GM12878 (cell line): ENCODE data around the gene TMEM132D. TPM values are rescaled to one million over a fixed set of nuclear protein-coding genes. Genes with fewer than 3 reads are reported as not detected.

ENCODE experiments used
- ATAC-seq: fragments of 200-7000 bp; cut with Tn5 transposase; 3 replicates; pipeline ENCODE4 v1.9.1; 2020; ENCODE audit warnings: mild to moderate bottlenecking, moderate library complexity
- BruUV-seq: library from RNA; stranded (reverse); fragments of 400-500 nt; replicated peaks from 2 replicates; lab custom pipeline; 2021; lab: Mats Ljungman, UMichigan
- CTCF ChIA-PET: fragments of 300-600 bp; sonication (Branson Sonifier 250); formaldehyde crosslinking; extraction: SDS; loops from one replicate; lab custom pipeline; 2021; ENCODE audit warnings: inconsistent platforms; lab: Yijun Ruan, JAX
- POLR2A ChIA-PET: fragments of 350-600 bp; formaldehyde crosslinking; extraction: SDS; loops from one replicate; lab custom pipeline; 2021; ENCODE audit warnings: inconsistent platforms; lab: Charles Lee
- RAD21 ChIA-PET: fragments of 300-600 bp; sonication (Branson Sonifier 250); formaldehyde crosslinking; loops from one replicate; lab custom pipeline; 2023; ENCODE audit warnings: antibody characterized with exemption; ENCODE audit not compliant: unreplicated experiment; lab: Charles Lee
- SMC1A ChIA-PET: fragments of 300-600 bp; sonication (Branson Sonifier 250); formaldehyde crosslinking; loops from one replicate; lab custom pipeline; 2023; ENCODE audit not compliant: unreplicated experiment, uncharacterized antibody; lab: Charles Lee
- DNase-seq: peaks from one replicate; pipeline ENCODE4 v3.0.0-alpha.2; 2011; ENCODE audit warnings: low read depth, low spot score
- FAIRE-seq: peaks from 3 replicates; lab custom pipeline; 2011; peaks lifted over from hg19 to GRCh38; lab: Jason Lieb, UNC
- H2AFZ ChIP-seq: 2 replicates; pipeline ENCODE4 v1.6.0; 2011; ENCODE audit warnings: low read depth, low read length, control low read depth; ENCODE audit not compliant: control insufficient read depth
- H3K27ac ChIP-seq: 2 replicates; pipeline ENCODE4 v1.5.1; 2011; ENCODE audit warnings: control low read depth; ENCODE audit not compliant: control insufficient read depth, insufficient read depth
- H3K27me3 ChIP-seq, 2 experiments: replicated peaks in 1 of 2; 2 replicates each; pipeline versions ENCODE4 v1.6.0 to v1.6.1; 2011; ENCODE audit warnings: low read length in 1 of 2; ENCODE audit not compliant: control insufficient read depth in 2 of 2, insufficient read depth in 2 of 2
- H3K36me3 ChIP-seq, 2 experiments: 2 replicates each; pipeline ENCODE4 v1.5.1; 2011; ENCODE audit warnings: low read length in 1 of 2; ENCODE audit not compliant: control insufficient read depth in 2 of 2, insufficient read depth in 2 of 2
- H3K4me1 ChIP-seq: 2 replicates; pipeline ENCODE4 v1.6.1; 2011; ENCODE audit warnings: mild to moderate bottlenecking, low read length, moderate library complexity, mixed read lengths; ENCODE audit not compliant: control insufficient read depth, insufficient read depth
- H3K4me2 ChIP-seq: 2 replicates; pipeline ENCODE4 v1.6.0; 2011; ENCODE audit warnings: control low read depth; ENCODE audit not compliant: control insufficient read depth, insufficient read depth
- H3K4me3 ChIP-seq: fragments of 200-600 bp; sonication (generic); 2 replicates; pipeline ENCODE4 v1.5.1; 2016
- H3K79me2 ChIP-seq: 2 replicates; pipeline ENCODE4 v1.6.0; 2011; ENCODE audit warnings: low read length; ENCODE audit not compliant: control insufficient read depth, insufficient read depth
- H3K9ac ChIP-seq: 2 replicates; pipeline ENCODE4 v1.8.0; 2011; ENCODE audit warnings: low read length, control low read depth, mixed read lengths; ENCODE audit not compliant: control insufficient read depth, insufficient read depth
- H3K9me3 ChIP-seq: replicated peaks from 3 replicates; pipeline ENCODE4 v1.5.1; 2011; ENCODE audit warnings: mild to moderate bottlenecking, low read length; ENCODE audit not compliant: control insufficient read depth, insufficient read depth
- H4K20me1 ChIP-seq: 2 replicates; pipeline ENCODE4 v1.6.0; 2011; ENCODE audit not compliant: control insufficient read depth, insufficient read depth
- CEBPZ ChIP-seq: fragments of 150-350 bp; IDR thresholded peaks from 2 replicates; pipeline ENCODE4 v1.6.1; 2016; ENCODE audit warnings: low read depth, low read length
- ESRRA ChIP-seq: IDR thresholded peaks from 2 replicates; pipeline ENCODE4 v1.6.1; 2012; ENCODE audit warnings: mild to moderate bottlenecking, low read length, improper control_type of control experiment
- ETV6 ChIP-seq, 2 experiments: fragments of 450-650 bp in 1 of 2; IDR thresholded peaks in 1 of 2; conservative IDR thresholded peaks in 1 of 2; 2 replicates each; pipeline ENCODE4 v1.6.1; 2014; ENCODE audit warnings: antibody characterized with exemption in 1 of 2, borderline replicate concordance in 1 of 2, low read depth in 1 of 2, mild to moderate bottlenecking in 1 of 2, moderate library complexity in 1 of 2
- FOXM1 ChIP-seq: IDR thresholded peaks from 2 replicates; pipeline ENCODE4 v1.6.1; 2012; ENCODE audit warnings: low read depth, mild to moderate bottlenecking, inconsistent platforms, low read length, moderate library complexity
- HDAC6 ChIP-seq: fragments of 200-600 bp; sonication (generic); IDR thresholded peaks from one replicate; pipeline ENCODE4 v1.8.0; 2017; ENCODE audit warnings: antibody characterized with exemption; ENCODE audit not compliant: unreplicated experiment
- KLF5 ChIP-seq: fragments of 450-650 bp; IDR thresholded peaks from 2 replicates; pipeline ENCODE4 v1.6.1; 2014; ENCODE audit warnings: mild to moderate bottlenecking; ENCODE audit not compliant: partially characterized antibody
- MEF2B ChIP-seq: fragments of 450-650 bp; IDR thresholded peaks from 2 replicates; pipeline ENCODE4 v1.6.1; 2018; ENCODE audit warnings: mild to moderate bottlenecking, moderate library complexity; ENCODE audit not compliant: partially characterized antibody, poor library complexity, severe bottlenecking
- NFYA ChIP-seq: IDR thresholded peaks from 2 replicates; pipeline ENCODE4 v1.6.1; 2011; ENCODE audit warnings: low read depth, mild to moderate bottlenecking, low read length, improper control_type of control experiment, borderline replicate concordance
- NR2C1 ChIP-seq: fragments of 450-650 bp; IDR thresholded peaks from 2 replicates; pipeline ENCODE4 v1.6.1; 2017; ENCODE audit warnings: antibody characterized with exemption, mild to moderate bottlenecking, moderate library complexity
- NR2F1 ChIP-seq: fragments of 450-650 bp; conservative IDR thresholded peaks from 2 replicates; pipeline ENCODE4 v1.6.1; 2017; ENCODE audit warnings: mild to moderate bottlenecking
- PRDM15 ChIP-seq: fragments of 450-650 bp; formaldehyde crosslinking; IDR thresholded peaks from 2 replicates; pipeline ENCODE4 v1.4.0; 2020; ENCODE audit warnings: mild to moderate bottlenecking, moderate library complexity
- RAD51 ChIP-seq: fragments of 450-650 bp; IDR thresholded peaks from 2 replicates; pipeline ENCODE4 v1.6.1; 2016; ENCODE audit warnings: moderate library complexity, mild to moderate bottlenecking, inconsistent platforms
- RBBP5 ChIP-seq: fragments of 200-600 bp; sonication (generic); conservative IDR thresholded peaks from 2 replicates; pipeline ENCODE4 v1.6.1; 2016
- ZBTB11 ChIP-seq: fragments of 450-650 bp; formaldehyde crosslinking; IDR thresholded peaks from 2 replicates; pipeline ENCODE4 v1.5.0; 2022; ENCODE audit warnings: mild to moderate bottlenecking, missing genetic modification characterization
- ZSCAN29 ChIP-seq: fragments of 450-650 bp; IDR thresholded peaks from 2 replicates; pipeline ENCODE4 v1.6.1; 2017; ENCODE audit warnings: mild to moderate bottlenecking, moderate library complexity
- WGBS: methylation state at CpG from one replicate; pipeline ENCODE4 v1.1.6; 2016; ENCODE audit warnings: low lambda C conversion rate; ENCODE audit not compliant: insufficient replicate concordance, insufficient coverage; ENCODE audit errors: missing lambda C conversion rate; 5-methylcytosine and 5-hydroxymethylcytosine counted together
- in situ Hi-C: fragments of 300-500 bp; cut with MboI; formaldehyde crosslinking; loops from 9 replicates; pipeline ENCODE4 v1.14.3; 2018; ENCODE audit warnings: mixed read lengths
- intact Hi-C: fragments of 100-400 bp; cut with micrococcal nuclease; formaldehyde crosslinking; loops from one replicate; pipeline ENCODE4 v1.14.2; 2022; ENCODE audit not compliant: unreplicated experiment
- polyA plus RNA-seq, 11 experiments: library from polyadenylated mRNA; depleted of rRNA in 4 of 11; unstranded in 6 of 11; stranded (reverse) in 5 of 11; fragments of >200 nt; fragmentation: Nextera tagmentation in 4 of 11; fragmentation: Illumina TruSeq in 1 of 11; extraction: Ambion mirVana in 4 of 11; extraction: Trizol in 1 of 11; gene quantifications; 1 replicate in 1 of 11; 2 replicates in 10 of 11; pipeline versions ENCODE4 v1.2.1 to v1.2.3, GENCODE V29; 2011 to 2016; ENCODE audit warnings: inconsistent platforms in 2 of 11, missing spikeins in 2 of 11, low read depth in 1 of 11
- total RNA-seq, 4 experiments: library from RNA; depleted of rRNA in 3 of 4; stranded (reverse); fragments of >200 nt in 3 of 4; fragmentation: Illumina TruSeq in 1 of 4; extraction: Trizol in 1 of 4; gene quantifications; 2 replicates each; pipeline versions ENCODE4 v1.2.1 to v1.2.3, GENCODE V29; 2013 to 2021

The TMEM132D gene
- total and polyA plus RNA-seq, 10 of the 15 experiments (the other 5 are each of a cell fraction or from before 2014, with no cell fraction given): under 0.01 to 0.12 (median 0.02) TPM; not detected in 3

GRCh38 chr12:129660946-129661345, 242.9 kb downstream of the TMEM132D start:
- Histone ChIP-seq H3K27me3 (no peaks in the 10 kb centered on the region), H3K9ac (no peak overlapping the region), H3K36me3 (no peaks in the 10 kb centered on the region), H3K27ac (no peak overlapping the region), H3K4me1 (no peaks in the 10 kb centered on the region), H3K4me2 (no peak overlapping the region), H3K79me2 (no peaks in the 10 kb centered on the region), H3K4me3 (no peak overlapping the region), H3K9me3 (no peaks in the 10 kb centered on the region), H2AFZ (no peak overlapping the region), H4K20me1 (no peaks in the 10 kb centered on the region)
- 28% methylated on average over 7 of the region's 7 CpGs for WGBS
- RAD21 ChIA-PET: interaction anchor here (0.5 kb wide), 1 partner anchor 22 kb away, joined by 3 read pairs; no protein-coding TSS in a partner anchor
- in situ Hi-C loops (no loop called here), intact Hi-C loops (no loop called here)
- SMC1A ChIA-PET: no interaction called here
- POLR2A ChIA-PET: no interaction called here
- CTCF ChIA-PET: no interaction called here
- no peak for FAIRE-seq
- no peak for DNase-seq
- ATAC-seq: no peak
- no TSS peak for BruUV-seq
- TF ChIP-seq RAD51 (no peak), NR2F1 (no peak), ZSCAN29 (no peak), ESRRA (no peak), ETV6 (conservative IDR thresholded peaks at IDR 0.05 in 1 of 2, IDR thresholded peaks at IDR 0.05 in 1 of 2; ENCODE audit: borderline replicate concordance in 1 of 2, low read depth in 1 of 2) (no peak), CEBPZ (no peak), MEF2B (no peak), NR2C1 (no peak), HDAC6 (no peak), KLF5 (no peak), RBBP5 (no peak), PRDM15 (CRISPR knock-in tag) (no peak), ZBTB11 (CRISPR knock-in tag) (no peak), NFYA (no peak), FOXM1 (no peak)
